PC-3 (cell line): ENCODE measurements around the gene KDELR3.

Experiments used
- CTCF ChIP-seq: fragments of 300-600 bp; sonication (generic); conservative IDR thresholded peaks from 2 replicates; pipeline ENCODE4 v1.5.1; 2017; ENCODE audit warnings: antibody characterized with exemption, low read depth, mild to moderate bottlenecking, low read length
- EZH2phosphoT487 ChIP-seq: fragments of 300-600 bp; sonication (generic); IDR thresholded peaks from 2 replicates; pipeline ENCODE4 v1.6.1; 2018; ENCODE audit warnings: mild to moderate bottlenecking, antibody characterized with exemption, low read length, borderline replicate concordance

GRCh38 chr22:38506118-38506962 is 38.4 kb downstream of the KDELR3 start, which contains the start of gene DDX17:
- TF ChIP-seq CTCF, result no peak
- TF ChIP-seq EZH2phosphoT487, result no peak
